CD4-positive, alpha-beta memory T cell (primary cell): ENCODE measurements around the gene SEMA4A. TPM values are rescaled to one million over a fixed set of nuclear protein-coding genes. Genes with fewer than 3 reads are reported as not detected.
A peak's percentile ranks its signal among the peaks of the same experiment; 100 is the strongest.

Experiments
- CTCF ChIA-PET: fragments of 350-600 bp; sonication (Branson Sonifier 250); formaldehyde crosslinking; loops from one replicate; lab custom pipeline; 2021; ENCODE audit warnings: inconsistent platforms; ENCODE audit not compliant: partially characterized antibody; lab: Charles Lee
- POLR2A ChIA-PET: fragments of 350-600 bp; sonication (Branson Sonifier 250); formaldehyde crosslinking; loops from one replicate; lab custom pipeline; 2021; ENCODE audit not compliant: partially characterized antibody; lab: Charles Lee
- DNase-seq, 5 donors: peaks; one replicate each; pipeline versions ENCODE4 v3.0.0 to v3.0.0-alpha.2; 2020 to 2022; ENCODE audit warnings: mixed read lengths in 1 of 5
- H3K27ac ChIP-seq: one replicate; pipeline ENCODE4 v1.7.0; 2013; ENCODE audit warnings: low read depth, low read length
- H3K27me3 ChIP-seq: 2 replicates; pipeline ENCODE4 v1.7.0; 2013; ENCODE audit warnings: mild to moderate bottlenecking, low read length, moderate library complexity; ENCODE audit not compliant: insufficient read depth
- H3K36me3 ChIP-seq: 2 replicates; pipeline ENCODE4 v1.7.0; 2013; ENCODE audit warnings: mild to moderate bottlenecking, low read length, moderate library complexity; ENCODE audit not compliant: insufficient read depth
- H3K4me1 ChIP-seq: 2 replicates; pipeline ENCODE4 v1.7.0; 2013; ENCODE audit warnings: mild to moderate bottlenecking, low read length, moderate library complexity; ENCODE audit not compliant: insufficient read depth
- H3K4me3 ChIP-seq, 2 donors: one replicate each; pipeline ENCODE4 v1.7.0; 2013; ENCODE audit warnings: low read length in 2 of 2, mild to moderate bottlenecking in 1 of 2
- H3K9me3 ChIP-seq, 2 donors: one replicate each; pipeline ENCODE4 v1.7.0; 2013; ENCODE audit warnings: low read length in 2 of 2, control low read depth in 1 of 2; ENCODE audit not compliant: control insufficient read depth in 1 of 2
- H3K27ac Mint-ChIP-seq, 7 donors: one replicate each; pipeline ENCODE4 v1.8.0; 2020 to 2021; ENCODE audit warnings: mixed read lengths in 7 of 7, mild to moderate bottlenecking in 6 of 7, inconsistent platforms in 3 of 7, moderate library complexity in 3 of 7
- H3K27me3 Mint-ChIP-seq, 2 donors: one replicate each; pipeline ENCODE4 v1.8.0; 2020 to 2021; ENCODE audit warnings: mixed read lengths in 2 of 2
- H3K36me3 Mint-ChIP-seq, 2 donors: one replicate each; pipeline ENCODE4 v1.8.0; 2020 to 2021; ENCODE audit warnings: mixed read lengths in 2 of 2, inconsistent platforms in 1 of 2, mild to moderate bottlenecking in 1 of 2
- H3K4me1 Mint-ChIP-seq, 4 donors: one replicate each; pipeline ENCODE4 v1.8.0; 2020 to 2021; ENCODE audit warnings: mixed read lengths in 4 of 4, mild to moderate bottlenecking in 1 of 4
- H3K4me3 Mint-ChIP-seq, 8 donors: one replicate each; pipeline ENCODE4 v1.8.0; 2020 to 2021; ENCODE audit warnings: mixed read lengths in 8 of 8, mild to moderate bottlenecking in 7 of 8, moderate library complexity in 6 of 8, inconsistent platforms in 3 of 8
- H3K9me3 Mint-ChIP-seq, 8 donors: one replicate each; pipeline ENCODE4 v1.8.0; 2020 to 2021; ENCODE audit warnings: mixed read lengths in 8 of 8, mild to moderate bottlenecking in 5 of 8, inconsistent platforms in 3 of 8, moderate library complexity in 1 of 8
- intact Hi-C: fragments of 100-400 bp; cut with micrococcal nuclease; formaldehyde crosslinking; loops from one replicate; pipeline ENCODE4 v1.15.1; 2023
- polyA plus RNA-seq, 2 donors: library from polyadenylated mRNA; unstranded; fragments of 300-500 nt; fragmentation: Illumina TruSeq; gene quantifications; one replicate each; pipeline ENCODE4 v1.2.3, GENCODE V29; 2021
- total RNA-seq, 2 experiments: library from RNA; stranded (reverse); gene quantifications; one replicate each; pipeline ENCODE4 v1.2.3, GENCODE V29; 2021

SEMA4A gene
- total and polyA plus RNA-seq, 4 experiments from 2014 or later = 0.88 to 1.3 (median 1.2) TPM

- H3K36me3 ChIP-seq = peaks cover 32% of the 10 kb centered on the region
- peaks cover 6% of the 10 kb centered on the region for H3K4me1 ChIP-seq
- no peak overlapping the region for H3K4me3 ChIP-seq
- H3K9me3 Mint-ChIP-seq = no peaks in the 10 kb centered on the region
- peak overlapping the region; percentile 0 to 84 (median 20) for H3K27ac Mint-ChIP-seq
- no peak overlapping the region for H3K27ac ChIP-seq
- peaks cover 25 to 42% (median 32%) of the 10 kb centered on the region in 4 donors for H3K4me1 Mint-ChIP-seq
- ChIA-PET CTCF (interaction anchor here (0.7 to 10.2 kb wide), 25 partner anchors 10 to 163 kb away, joined by 3 to 189 read pairs (median 7); partner anchors contain the start of genes MEX3A, PMF1, SLC25A44 and TMEM79), POLR2A (interaction anchor here (1.0 to 2.0 kb wide), 12 partner anchors 11 to 135 kb away, joined by 3 to 17 read pairs (median 4); partner anchors contain the start of genes PMF1, SLC25A44 and SMG5)
- no peaks in the 10 kb centered on the region for H3K27me3 Mint-ChIP-seq
- no peak overlapping the region for H3K4me3 Mint-ChIP-seq
- H3K9me3 ChIP-seq = no peaks in the 10 kb centered on the region
- H3K27me3 ChIP-seq = no peaks in the 10 kb centered on the region
- peaks cover 53 to 57% of the 10 kb centered on the region in 2 donors for H3K36me3 Mint-ChIP-seq
- no peak for DNase-seq
- intact Hi-C loops = loop anchor here (1.0 to 5.0 kb wide), 4 partner anchors 33 to 135 kb away; partner anchors contain the start of gene SLC25A44
Measured at GRCh38 chr1:156225677-156226014, 72.3 kb downstream of the SEMA4A start.

- no peaks in the 10 kb centered on the region for H3K9me3 Mint-ChIP-seq
- peaks cover 50 to 54% of the 10 kb centered on the region in 2 donors for H3K36me3 Mint-ChIP-seq
- H3K4me1 Mint-ChIP-seq = peaks cover 22 to 39% (median 29%) of the 10 kb centered on the region in 4 donors
- DNase-seq = no peak
- Histone ChIP-seq H3K4me3 (no peak overlapping the region), H3K9me3 (no peaks in the 10 kb centered on the region), H3K4me1 (peaks cover 6% of the 10 kb centered on the region), H3K27me3 (no peaks in the 10 kb centered on the region), H3K36me3 (peaks cover 27% of the 10 kb centered on the region), H3K27ac (no peak overlapping the region)
- intact Hi-C loops = loop anchor here (5.0 kb wide), 1 partner anchor 34 kb away; the partner anchor contains the start of gene SLC25A44
- no peaks in the 10 kb centered on the region for H3K27me3 Mint-ChIP-seq
- ChIA-PET POLR2A (interaction anchor here (1.1 to 2.0 kb wide), 6 partner anchors 12 to 132 kb away, joined by 3 to 17 read pairs (median 4); partner anchors contain the start of genes PMF1 and SLC25A44), CTCF (interaction anchor here (0.9 to 10.2 kb wide), 16 partner anchors 12 to 143 kb away, joined by 3 to 189 read pairs (median 8); partner anchors contain the start of genes MEX3A, PMF1 and SMG5)
- H3K27ac Mint-ChIP-seq = peak overlapping the region in 3 of 7 donors; percentile 68 to 79 (median 78)
- H3K4me3 Mint-ChIP-seq = no peak overlapping the region
Measured at GRCh38 chr1:156226116-156226538, 72.7 kb downstream of the SEMA4A start.

- H3K27me3 ChIP-seq = no peaks in the 10 kb centered on the region
- H3K27ac Mint-ChIP-seq = peak overlapping the region in 4 of 7 donors; percentile 29 to 79 (median 73)
- H3K9me3 ChIP-seq = no peaks in the 10 kb centered on the region
- peaks cover 22% of the 10 kb centered on the region for H3K36me3 ChIP-seq
- no peak overlapping the region for H3K27ac ChIP-seq
- H3K36me3 Mint-ChIP-seq = peaks cover 45 to 49% of the 10 kb centered on the region in 2 donors
- peaks cover 6% of the 10 kb centered on the region for H3K4me1 ChIP-seq
- no peak overlapping the region for H3K4me3 ChIP-seq
- no peaks in the 10 kb centered on the region for H3K27me3 Mint-ChIP-seq
- H3K4me3 Mint-ChIP-seq = no peak overlapping the region
- no peaks in the 10 kb centered on the region for H3K9me3 Mint-ChIP-seq
- ChIA-PET CTCF (interaction anchor here (0.9 to 10.2 kb wide), 8 partner anchors 13 to 132 kb away, joined by 3 to 189 read pairs (median 14); partner anchors contain the start of genes PMF1 and SMG5), POLR2A (interaction anchor here (1.1 to 2.0 kb wide), 4 partner anchors 12 to 133 kb away, joined by 3 to 7 read pairs (median 4); partner anchors contain the start of gene SLC25A44)
- no peak for DNase-seq
- H3K4me1 Mint-ChIP-seq = peaks cover 16 to 32% (median 22%) of the 10 kb centered on the region in 4 donors
- intact Hi-C loops = loop anchor here (5.0 kb wide), 1 partner anchor 34 kb away; the partner anchor contains the start of gene SLC25A44
Measured at GRCh38 chr1:156226782-156227181, 73.4 kb downstream of the SEMA4A start.

Other genes starting within 250 kb of the SEMA4A start
- gene RIT1, start 242.2 kb upstream of the SEMA4A start, total RNA-seq = 10 to 100 TPM; 45.0 to 48.0 TPM
- 10 to 100 TPM; 14.1 to 20.4 TPM for gene RIT1, start 242.2 kb upstream of the SEMA4A start, polyA plus RNA-seq
- gene KHDC4, start 219.2 kb upstream of the SEMA4A start, total RNA-seq = 100 to 1,000 TPM; 127 to 134 TPM
- gene KHDC4, start 219.2 kb upstream of the SEMA4A start, polyA plus RNA-seq = 1 to 10 TPM; 5.5 to 9.4 TPM
- gene RXFP4, start 211.9 kb upstream of the SEMA4A start, total RNA-seq = not detected
- gene RXFP4, start 211.9 kb upstream of the SEMA4A start, polyA plus RNA-seq = under 1 TPM in 1 of 2 donors, not detected in 1; 0.91 TPM
- 100 to 1,000 TPM; 190 to 198 TPM for gene ARHGEF2, start 175.0 kb upstream of the SEMA4A start, total RNA-seq
- gene ARHGEF2, start 175.0 kb upstream of the SEMA4A start, polyA plus RNA-seq = 10 to 100 TPM in 1 of 2 donors, 1 to 10 TPM in 1; 6.7 to 30.4 TPM
- 100 to 1,000 TPM; 252 to 276 TPM for gene SSR2, start 132.6 kb upstream of the SEMA4A start, total RNA-seq
- 100 to 1,000 TPM; 349 to 442 TPM for gene SSR2, start 132.6 kb upstream of the SEMA4A start, polyA plus RNA-seq
- gene UBQLN4, start 99.8 kb upstream of the SEMA4A start, total RNA-seq = 10 to 100 TPM; 38.0 to 39.5 TPM
- 10 to 100 TPM in 1 of 2 donors, 1 to 10 TPM in 1; 8.9 to 12.7 TPM for gene UBQLN4, start 99.8 kb upstream of the SEMA4A start, polyA plus RNA-seq
- gene LAMTOR2, start 98.8 kb upstream of the SEMA4A start, total RNA-seq = 10 to 100 TPM; 33.0 to 35.5 TPM
- gene LAMTOR2, start 98.8 kb upstream of the SEMA4A start, polyA plus RNA-seq = 100 to 1,000 TPM; 136 to 151 TPM
- gene RAB25, start 92.4 kb upstream of the SEMA4A start, total RNA-seq = 1 to 10 TPM in 1 of 2 experiments, under 1 TPM in 1; 0.53 to 1.5 TPM
- gene RAB25, start 92.4 kb upstream of the SEMA4A start, polyA plus RNA-seq = 1 to 10 TPM; 5.9 to 6.6 TPM
- gene MEX3A, start 71.1 kb upstream of the SEMA4A start, total RNA-seq = not detected
- gene MEX3A, start 71.1 kb upstream of the SEMA4A start, polyA plus RNA-seq = not detected
- gene LMNA, start 38.9 kb upstream of the SEMA4A start, total RNA-seq = 10 to 100 TPM; 29.7 to 33.8 TPM
- gene LMNA, start 38.9 kb upstream of the SEMA4A start, polyA plus RNA-seq = 10 to 100 TPM; 19.1 to 47.1 TPM
- 10 to 100 TPM; 21.2 to 23.3 TPM for gene SLC25A44, start 40.5 kb downstream of the SEMA4A start, total RNA-seq
- 10 to 100 TPM in 1 of 2 donors, 1 to 10 TPM in 1; 9.8 to 15.3 TPM for gene SLC25A44, start 40.5 kb downstream of the SEMA4A start, polyA plus RNA-seq
- 10 to 100 TPM; 39.0 to 40.2 TPM for gene PMF1, start 59.4 kb downstream of the SEMA4A start, total RNA-seq
- 100 to 1,000 TPM in 1 of 2 donors, 10 to 100 TPM in 1; 73.3 to 106 TPM for gene PMF1, start 59.4 kb downstream of the SEMA4A start, polyA plus RNA-seq
- 1 to 10 TPM; 7.2 to 7.7 TPM for gene BGLAP, start 88.6 kb downstream of the SEMA4A start, total RNA-seq
- gene BGLAP, start 88.6 kb downstream of the SEMA4A start, polyA plus RNA-seq = not detected
- 1 to 10 TPM; 1.7 to 1.9 TPM for gene PAQR6, start 94.5 kb downstream of the SEMA4A start, total RNA-seq
- under 1 TPM; 0.11 to 0.22 TPM for gene PAQR6, start 94.5 kb downstream of the SEMA4A start, polyA plus RNA-seq
- gene SMG5, start 129.2 kb downstream of the SEMA4A start, total RNA-seq = 10 to 100 TPM; 69.8 to 71.6 TPM
- 10 to 100 TPM in 1 of 2 donors, 1 to 10 TPM in 1; 6.1 to 25.6 TPM for gene SMG5, start 129.2 kb downstream of the SEMA4A start, polyA plus RNA-seq
- 10 to 100 TPM; 14.7 to 16.8 TPM for gene TMEM79, start 130.7 kb downstream of the SEMA4A start, total RNA-seq
- gene TMEM79, start 130.7 kb downstream of the SEMA4A start, polyA plus RNA-seq = 1 to 10 TPM in 1 of 2 donors, under 1 TPM in 1; 0.93 to 7.3 TPM
- gene GLMP, start 142.1 kb downstream of the SEMA4A start, total RNA-seq = 10 to 100 TPM; 22.1 to 28.4 TPM
- 10 to 100 TPM; 21.3 to 23.5 TPM for gene GLMP, start 142.1 kb downstream of the SEMA4A start, polyA plus RNA-seq
- under 1 TPM; 0.52 to 0.53 TPM for gene VHLL, start 145.7 kb downstream of the SEMA4A start, total RNA-seq
- gene VHLL, start 145.7 kb downstream of the SEMA4A start, polyA plus RNA-seq = not detected
- 100 to 1,000 TPM; 109 TPM for gene CCT3, start 184.7 kb downstream of the SEMA4A start, total RNA-seq
- gene CCT3, start 184.7 kb downstream of the SEMA4A start, polyA plus RNA-seq = 100 to 1,000 TPM; 195 to 234 TPM
- gene TSACC, start 184.9 kb downstream of the SEMA4A start, total RNA-seq = not detected
- gene TSACC, start 184.9 kb downstream of the SEMA4A start, polyA plus RNA-seq = under 1 TPM in 1 of 2 donors, not detected in 1; 0.32 TPM
- not detected for gene RHBG, start 215.6 kb downstream of the SEMA4A start, total RNA-seq
- gene RHBG, start 215.6 kb downstream of the SEMA4A start, polyA plus RNA-seq = not detected